ENCODE measurements around the gene CAPN1. TPM values are rescaled to one million over a fixed set of nuclear protein-coding genes. Genes with fewer than 3 reads are reported as not detected.
"Not testable (repeated sequence)": the region's sequence is repeated elsewhere in the genome, so short reads cannot be mapped to it uniquely, and the experiment has no call there.

Gene CAPN1
- total RNA-seq, 6 experiments from 2014 or later, result 55.7 to 124 (median 83.1) TPM

GRCh38 chr11:65226103-65226442 lies 44.3 kb downstream of the CAPN1 start:
- Histone ChIP-seq H3K4me3 (peak overlapping the region; percentile 36 to 56 (median 46)), H3K27ac (no peak overlapping the region)
- intact Hi-C loops (cut with DNase I), result no loop called here

GRCh38 chr11:65227879-65228278 lies 46.2 kb downstream of the CAPN1 start:
- Histone ChIP-seq H3K27ac (no peak overlapping the region), H3K9me3 (no peaks in the 10 kb centered on the region), H3K36me3 (no peaks in the 10 kb centered on the region), H3K4me3 (no peak overlapping the region), H3K27me3 (no peaks in the 10 kb centered on the region), H3K4me1 (peaks cover 0 to 9% (median 3%) of the 10 kb centered on the region in 4 donors)
- intact Hi-C loops (cut with DNase I), result no loop called here
- 63% methylated on average over 2 of the region's 2 CpGs for WGBS (ENCODE audit: insufficient coverage, low coverage, low lambda C conversion rate, missing lambda C conversion rate)
- no peak for TF ChIP-seq POLR2A (IDR thresholded peaks at IDR 0.05)
- TF ChIP-seq CTCF (IDR thresholded peaks at IDR 0.05), result no peak
- DNase-seq (no peak), ATAC-seq (no peak)

More at GRCh38 chr11:65226103-65226442, 44.3 kb downstream of the CAPN1 start:
- no peak for DNase-seq
- H3K36me3 ChIP-seq, result no peaks in the 10 kb centered on the region
- TF ChIP-seq POLR2A (IDR thresholded peaks at IDR 0.05) (no peak), CTCF (IDR thresholded peaks at IDR 0.05) (no peak)
- ATAC-seq, result no peak
- WGBS (ENCODE audit: insufficient coverage, low coverage, low lambda C conversion rate, missing lambda C conversion rate), result 17% methylated on average over 5 of the region's 7 CpGs
- H3K27me3 ChIP-seq, result no peaks in the 10 kb centered on the region
- H3K4me1 ChIP-seq, result peaks cover 0 to 9% (median 3%) of the 10 kb centered on the region in 4 donors
- no peaks in the 10 kb centered on the region for H3K9me3 ChIP-seq

- Histone ChIP-seq H3K36me3 (no peaks in the 10 kb centered on the region), H3K27ac (no peak overlapping the region), H3K4me1 (no peaks in the 10 kb centered on the region), H3K27me3 (no peaks in the 10 kb centered on the region), H3K9me3 (no peaks in the 10 kb centered on the region), H3K4me3 (no peak overlapping the region)
- WGBS (ENCODE audit: insufficient coverage, low coverage, low lambda C conversion rate, missing lambda C conversion rate), result 100% methylated on average over 3 of the region's 23 CpGs
- TF ChIP-seq CTCF (IDR thresholded peaks at IDR 0.05), result no peak
- no peak for TF ChIP-seq POLR2A (IDR thresholded peaks at IDR 0.05)
- ATAC-seq, result peak in 1 of 4 donors; percentile 40
- intact Hi-C loops (cut with DNase I), result no loop called here
- peak in 1 of 3 donors; percentile 19 for DNase-seq
Observed at GRCh38 chr11:65236194-65237059, 54.7 kb downstream of the CAPN1 start.

GRCh38 chr11:65238302-65238701 lies 56.6 kb downstream of the CAPN1 start:
- H3K27me3 ChIP-seq; H3K9me3 ChIP-seq; H3K4me1 ChIP-seq; ATAC-seq; intact Hi-C loops (cut with DNase I); H3K36me3 ChIP-seq; DNase-seq; H3K4me3 ChIP-seq; H3K27ac ChIP-seq: not testable (repeated sequence)
- WGBS (ENCODE audit: insufficient coverage, low coverage, low lambda C conversion rate, missing lambda C conversion rate), result 52% methylated on average over 4 of the region's 6 CpGs

- Histone ChIP-seq H3K27ac (no peak overlapping the region), H3K9me3 (no peaks in the 10 kb centered on the region), H3K4me1 (peaks cover 0 to 5% (median 0%) of the 10 kb centered on the region in 4 donors), H3K36me3 (no peaks in the 10 kb centered on the region), H3K4me3 (no peak overlapping the region), H3K27me3 (no peaks in the 10 kb centered on the region)
- DNase-seq (no peak), ATAC-seq (no peak)
- intact Hi-C loops (cut with DNase I), result no loop called here
- WGBS (ENCODE audit: insufficient coverage, low coverage, low lambda C conversion rate, missing lambda C conversion rate), result 60% methylated on average over 4 of the region's 5 CpGs
- TF ChIP-seq POLR2A (IDR thresholded peaks at IDR 0.05), result no peak
- no peak for TF ChIP-seq CTCF (IDR thresholded peaks at IDR 0.05)
Observed at GRCh38 chr11:65241134-65241533, 59.4 kb downstream of the CAPN1 start.

Data from right lobe of liver (tissue), 6 donors.